T-helper 2 cell treated with Interferon-gamma antibody and Interleukin-4, amounts not matched to agents 100 ng/mL and 5 ng/mL, for 36 hours (primary cell): Measurements from ENCODE around the gene VPS52. TPM values are rescaled to one million over a fixed set of nuclear protein-coding genes. Genes with fewer than 3 reads are reported as not detected.
"Not testable (repeated sequence)": the region's sequence is repeated elsewhere in the genome, so short reads cannot be mapped to it uniquely, and the experiment has no call there.

ENCODE experiments used
- intact Hi-C: fragments of 100-400 bp; cut with micrococcal nuclease; formaldehyde crosslinking; loops from one replicate; pipeline ENCODE4 v1.15.1; 2023
- total RNA-seq: library from RNA; stranded (reverse); gene quantifications from 2 replicates; pipeline ENCODE4 v1.2.3, GENCODE V29; 2022

VPS52 gene
- total RNA-seq, 1 donor from 2014 or later: 68.3 TPM

DNA sequence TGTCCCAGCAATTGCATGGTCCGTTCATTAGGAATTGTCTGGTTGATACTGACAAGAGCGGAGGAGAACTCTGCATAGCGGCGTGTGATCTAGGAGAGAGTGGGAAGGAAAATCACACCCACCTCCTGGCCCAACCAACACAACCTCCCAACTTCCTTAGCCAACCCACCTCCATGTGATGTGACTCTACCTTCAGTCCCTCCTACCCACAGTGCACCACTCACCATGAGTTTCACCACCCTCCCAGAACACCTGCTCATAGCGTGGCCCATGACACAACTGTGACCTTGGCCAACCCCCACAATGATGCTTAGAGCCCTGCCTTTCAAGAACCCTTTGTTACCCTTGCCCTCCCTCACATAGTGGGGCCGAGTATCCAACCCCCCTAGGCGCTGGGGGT is 7.7 kb downstream of the VPS52 start:
- intact Hi-C loops: no loop called here

- intact Hi-C loops: not testable (repeated sequence)
Measured at GRCh38 chr6:33262490-33262889, 9.2 kb downstream of the VPS52 start.

GRCh38 chr6:33259032-33259431 is 12.6 kb downstream of the VPS52 start:
- intact Hi-C loops: no loop called here

- intact Hi-C loops: no loop called here
Measured at GRCh38 chr6:33254591-33254990, 17.1 kb downstream of the VPS52 start.

DNA sequence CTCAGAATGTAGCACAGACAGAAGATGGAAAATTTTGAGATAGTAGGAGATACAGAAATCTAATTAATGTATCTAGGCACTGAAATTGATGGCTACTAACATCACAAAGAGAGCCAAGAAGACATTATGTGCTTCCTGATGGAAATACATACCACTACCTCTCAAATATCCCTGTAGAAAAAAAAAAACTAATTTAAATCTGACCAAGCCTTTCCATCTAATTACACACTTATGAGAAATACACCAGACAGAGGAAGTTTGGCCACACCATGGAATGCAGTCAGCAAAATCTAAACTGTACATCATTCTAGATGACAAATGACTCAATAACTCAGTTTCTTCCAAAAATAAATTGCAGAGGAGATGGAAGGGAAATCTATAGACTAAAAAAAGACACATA is 18.9 kb downstream of the VPS52 start:
- intact Hi-C loops: no loop called here

GRCh38 chr6:33251395-33252012 is 20.2 kb downstream of the VPS52 start:
- intact Hi-C loops: no loop called here

- intact Hi-C loops: no loop called here
Measured at GRCh38 chr6:33250731-33251130, 20.9 kb downstream of the VPS52 start.

- intact Hi-C loops: loop anchor here (1.0 kb wide), 2 partner anchors 21 to 50 kb away; partner anchors contain the start of genes RXRB, SLC39A7 and VPS52
Measured at GRCh38 chr6:33249732-33250630, 21.7 kb downstream of the VPS52 start.

GRCh38 chr6:33248932-33249731 is 22.5 kb downstream of the VPS52 start:
- intact Hi-C loops: loop anchor here (1.0 kb wide), 6 partner anchors 22 to 235 kb away; partner anchors contain the start of genes RING1, RXRB, SLC39A7 and VPS52

DNA sequence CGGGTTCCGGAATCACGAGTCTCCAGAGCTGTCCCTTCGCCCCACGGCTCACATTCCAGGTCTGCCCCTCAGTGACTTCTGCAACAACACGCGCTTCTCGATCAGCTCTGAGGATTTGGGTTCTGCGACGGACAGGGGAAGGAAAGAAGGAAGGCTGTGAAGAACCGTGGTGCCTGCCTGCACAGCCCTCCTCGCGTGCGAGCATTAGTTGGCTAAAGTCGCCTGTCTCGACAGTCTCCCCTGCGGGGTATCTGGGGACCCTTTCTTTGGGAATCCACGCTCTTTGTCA is 23.1 kb downstream of the VPS52 start:
- intact Hi-C loops: loop anchor here (1.0 kb wide), 4 partner anchors 40 to 234 kb away; partner anchors contain the start of gene RING1

- intact Hi-C loops: loop anchor here (1.0 kb wide), 4 partner anchors 40 to 234 kb away; partner anchors contain the start of gene RING1
Measured at GRCh38 chr6:33247977-33248642, 23.6 kb downstream of the VPS52 start.

GRCh38 chr6:33243476-33243875 is 28.2 kb downstream of the VPS52 start:
- intact Hi-C loops: no loop called here

DNA sequence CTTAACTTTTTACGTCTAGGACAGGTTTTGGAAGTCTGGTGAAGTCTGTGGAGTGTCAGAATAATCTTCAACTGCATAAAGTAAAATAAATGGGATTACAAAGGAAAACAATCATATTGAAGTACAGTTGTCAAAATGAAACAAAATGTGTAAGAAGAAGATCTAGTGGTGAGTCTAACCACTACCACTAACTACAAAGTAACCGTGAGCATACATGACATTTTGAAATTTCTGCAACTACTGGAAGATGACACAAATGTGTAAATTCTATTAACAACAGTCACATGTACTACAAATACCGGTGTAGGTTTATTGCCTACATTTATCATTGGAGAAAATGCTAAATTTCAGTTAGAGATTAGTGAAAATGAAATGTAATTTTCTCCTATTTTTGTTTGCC is 29.7 kb downstream of the VPS52 start:
- intact Hi-C loops: no loop called here

DNA sequence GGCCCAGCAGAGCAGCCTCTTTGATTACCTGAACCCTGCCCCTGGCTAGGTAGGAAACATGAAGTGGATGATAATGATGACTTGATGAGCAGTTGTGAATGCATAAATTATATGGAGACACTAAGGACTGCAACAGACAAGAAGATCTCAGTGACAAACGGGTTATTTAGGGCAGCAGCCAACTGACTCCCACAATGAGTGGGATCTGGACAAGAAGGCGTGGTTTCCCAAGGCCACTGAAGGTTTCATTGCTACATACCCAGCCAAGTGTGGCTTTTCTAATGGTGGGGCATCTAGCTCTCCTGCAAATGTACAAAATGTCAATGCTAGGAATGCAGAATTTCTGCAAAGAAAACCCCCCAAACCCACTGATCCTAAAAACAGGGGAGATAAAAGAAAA is 33.9 kb downstream of the VPS52 start:
- intact Hi-C loops: no loop called here

GRCh38 chr6:33236852-33237251 is 34.8 kb downstream of the VPS52 start:
- intact Hi-C loops: no loop called here

GRCh38 chr6:33236328-33236727 is 35.3 kb downstream of the VPS52 start:
- intact Hi-C loops: no loop called here

- intact Hi-C loops: no loop called here
Measured at GRCh38 chr6:33235221-33235634, 36.4 kb downstream of the VPS52 start.

GRCh38 chr6:33226503-33227120 is 45.1 kb downstream of the VPS52 start:
- intact Hi-C loops: not testable (repeated sequence)

DNA sequence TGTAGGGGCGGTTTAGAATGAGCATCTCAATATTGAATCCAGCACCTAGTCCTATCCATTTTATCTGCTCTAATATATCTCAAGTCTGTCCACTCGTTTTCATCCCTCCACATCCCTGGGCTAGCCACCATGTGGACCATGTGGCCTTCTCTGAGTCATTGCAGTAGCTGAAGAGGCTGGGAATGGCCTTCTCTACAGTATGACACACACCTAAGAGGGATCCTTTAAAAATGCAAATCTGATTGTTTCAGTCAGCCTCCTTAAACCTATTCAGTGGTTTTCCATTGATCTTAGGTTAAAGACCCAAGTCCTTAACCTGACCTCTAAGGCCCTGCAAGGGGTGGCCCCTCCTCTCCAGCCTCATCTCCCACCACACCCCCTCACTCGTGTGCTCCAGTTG is 54.0 kb downstream of the VPS52 start:
- intact Hi-C loops: no loop called here

- intact Hi-C loops: no loop called here
Measured at GRCh38 chr6:33217246-33217645, 54.4 kb downstream of the VPS52 start.
